ENCODE data around the gene DPH2. TPM values are rescaled to one million over a fixed set of nuclear protein-coding genes. Genes with fewer than 3 reads are reported as not detected.

The DPH2 gene
- total and polyA plus RNA-seq, 12 donors, result 12.0 to 48.0 (median 24.5) TPM

- 44 to 76% (median 70%) methylated on average over 1 to 2 of the region's 2 CpGs for WGBS, 4 donors
- H3K9me3 ChIP-seq (replicated peaks in 1 of 3), result no peaks in the 10 kb centered on the region
- H3K4me3 ChIP-seq, result no peak overlapping the region
- no peaks in the 10 kb centered on the region for H3K36me3 ChIP-seq (replicated peaks in 1 of 2)
- no peak for TF ChIP-seq CTCF (IDR thresholded peaks at IDR 0.05)
- TF ChIP-seq POLR2A (IDR thresholded peaks at IDR 0.05), result no peak
- intact Hi-C loops (cut with DNase I), result loop anchor here in 1 of 2 donors (10.0 kb wide), 1 partner anchor 202 kb away; the partner anchor contains the start of gene DMAP1
- no peaks in the 10 kb centered on the region for H3K27me3 ChIP-seq
- peak in 1 of 7 donors; percentile 27 for DNase-seq
- H3K27ac ChIP-seq, result no peak overlapping the region
- H3K4me1 ChIP-seq (replicated peaks in 1 of 2), result no peaks in the 10 kb centered on the region
Measured at GRCh38 chr1:44012404-44012803, 42.6 kb downstream of the DPH2 start.

GRCh38 chr1:44012941-44013609, 43.3 kb downstream of the DPH2 start:
- intact Hi-C loops (cut with DNase I), result loop anchor here in 1 of 2 donors (10.0 kb wide), 1 partner anchor 202 kb away; the partner anchor contains the start of gene DMAP1
- DNase-seq, result no peak
- no peaks in the 10 kb centered on the region for H3K4me1 ChIP-seq (replicated peaks in 1 of 2)
- no peak overlapping the region for H3K27ac ChIP-seq
- WGBS, 4 donors, result 69 to 94% (median 76%) methylated on average over 5 to 13 of the region's 13 CpGs
- no peaks in the 10 kb centered on the region for H3K36me3 ChIP-seq (replicated peaks in 1 of 2)
- H3K27me3 ChIP-seq, result no peaks in the 10 kb centered on the region
- no peaks in the 10 kb centered on the region for H3K9me3 ChIP-seq (replicated peaks in 1 of 3)
- H3K4me3 ChIP-seq, result no peak overlapping the region
- TF ChIP-seq POLR2A (IDR thresholded peaks at IDR 0.05) (no peak), CTCF (IDR thresholded peaks at IDR 0.05) (no peak)

- TF ChIP-seq CTCF (IDR thresholded peaks at IDR 0.05) (no peak), POLR2A (IDR thresholded peaks at IDR 0.05) (no peak)
- no peaks in the 10 kb centered on the region for H3K9me3 ChIP-seq (replicated peaks in 1 of 3)
- no peaks in the 10 kb centered on the region for H3K4me1 ChIP-seq (replicated peaks in 1 of 2)
- no peak for DNase-seq
- H3K27ac ChIP-seq, result peak overlapping the region in 1 of 5 donors; percentile 6
- no peaks in the 10 kb centered on the region for H3K27me3 ChIP-seq
- H3K36me3 ChIP-seq (replicated peaks in 1 of 2), result no peaks in the 10 kb centered on the region
- intact Hi-C loops (cut with DNase I), result loop anchor here in 1 of 2 donors (10.0 kb wide), 1 partner anchor 201 kb away; the partner anchor contains the start of gene DMAP1
- 66 to 80% (median 70%) methylated on average over 5 of the region's 5 CpGs for WGBS, 4 donors
- no peak overlapping the region for H3K4me3 ChIP-seq
Measured at GRCh38 chr1:44013949-44014348, 44.1 kb downstream of the DPH2 start.

GRCh38 chr1:44014365-44015104, 44.7 kb downstream of the DPH2 start:
- Histone ChIP-seq H3K4me1 (replicated peaks in 1 of 2) (no peaks in the 10 kb centered on the region), H3K36me3 (replicated peaks in 1 of 2) (no peaks in the 10 kb centered on the region), H3K27me3 (no peaks in the 10 kb centered on the region), H3K9me3 (replicated peaks in 1 of 3) (no peaks in the 10 kb centered on the region), H3K27ac (peak overlapping the region in 1 of 5 donors; percentile 6), H3K4me3 (no peak overlapping the region)
- WGBS, 4 donors, result 76 to 90% (median 85%) methylated on average over 4 to 8 of the region's 8 CpGs
- no peak for DNase-seq
- no peak for TF ChIP-seq CTCF (IDR thresholded peaks at IDR 0.05)
- TF ChIP-seq POLR2A (IDR thresholded peaks at IDR 0.05), result no peak
- intact Hi-C loops (cut with DNase I), result loop anchor here in 1 of 2 donors (10.0 kb wide), 1 partner anchor 200 kb away; the partner anchor contains the start of gene DMAP1

Data from adrenal gland (tissue), 12 donors.